ENCODE measurements around the gene SLC22A5.

- TF ChIP-seq CTCF (IDR thresholded peaks at IDR 0.05; ENCODE audit: low read length) (no peak), EZH2 (IDR thresholded peaks at IDR 0.05; ENCODE audit: borderline replicate concordance, low read length) (no peak)
Measured at GRCh38 chr5:132335402-132335801, 34.1 kb upstream of the SLC22A5 start.

All from OCI-LY1 (cell line).